Activated CD4-positive, alpha-beta T cell treated with anti-CD3 and anti-CD28 coated beads, Interleukin-2, amount 10 ng/mL, durations not matched to agents 7 days and 5 days (primary cell): ENCODE data around the gene PLEKHA4. TPM values are rescaled to one million over a fixed set of nuclear protein-coding genes. Genes with fewer than 3 reads are reported as not detected.
A peak's percentile ranks its signal among the peaks of the same experiment; 100 is the strongest.
"Not testable (repeated sequence)": the region's sequence is repeated elsewhere in the genome, so short reads cannot be mapped to it uniquely, and the experiment has no call there.

Experiments used
- CTCF ChIA-PET: fragments of 350-600 bp; sonication (Branson Sonifier 250); formaldehyde crosslinking; loops from one replicate; lab custom pipeline; 2021; ENCODE audit warnings: antibody characterized with exemption; lab: Charles Lee
- POLR2A ChIA-PET: fragments of 350-600 bp; sonication (Branson Sonifier 250); formaldehyde crosslinking; loops from one replicate; lab custom pipeline; 2021; ENCODE audit warnings: antibody characterized with exemption; lab: Charles Lee
- DNase-seq: peaks from one replicate; pipeline ENCODE4 v3.0.0-alpha.2; 2020
- H3K27ac Mint-ChIP-seq: one replicate; pipeline ENCODE4 v1.8.0; 2021; ENCODE audit warnings: mild to moderate bottlenecking, moderate library complexity, mixed read lengths
- H3K27me3 Mint-ChIP-seq: one replicate; pipeline ENCODE4 v1.8.0; 2021; ENCODE audit warnings: mixed read lengths
- H3K36me3 Mint-ChIP-seq: one replicate; pipeline ENCODE4 v1.8.0; 2021; ENCODE audit warnings: low read depth, mixed read lengths
- H3K4me1 Mint-ChIP-seq: one replicate; pipeline ENCODE4 v1.8.0; 2021; ENCODE audit warnings: mixed read lengths
- H3K4me3 Mint-ChIP-seq: one replicate; pipeline ENCODE4 v1.8.0; 2021; ENCODE audit warnings: mild to moderate bottlenecking, moderate library complexity, mixed read lengths
- H3K9me3 Mint-ChIP-seq: one replicate; pipeline ENCODE4 v1.8.0; 2021; ENCODE audit warnings: mixed read lengths
- total RNA-seq, 2 experiments: library from RNA; stranded (reverse); gene quantifications; one replicate each; pipeline ENCODE4 v1.2.3, GENCODE V29; 2021

Gene PLEKHA4, protein sequence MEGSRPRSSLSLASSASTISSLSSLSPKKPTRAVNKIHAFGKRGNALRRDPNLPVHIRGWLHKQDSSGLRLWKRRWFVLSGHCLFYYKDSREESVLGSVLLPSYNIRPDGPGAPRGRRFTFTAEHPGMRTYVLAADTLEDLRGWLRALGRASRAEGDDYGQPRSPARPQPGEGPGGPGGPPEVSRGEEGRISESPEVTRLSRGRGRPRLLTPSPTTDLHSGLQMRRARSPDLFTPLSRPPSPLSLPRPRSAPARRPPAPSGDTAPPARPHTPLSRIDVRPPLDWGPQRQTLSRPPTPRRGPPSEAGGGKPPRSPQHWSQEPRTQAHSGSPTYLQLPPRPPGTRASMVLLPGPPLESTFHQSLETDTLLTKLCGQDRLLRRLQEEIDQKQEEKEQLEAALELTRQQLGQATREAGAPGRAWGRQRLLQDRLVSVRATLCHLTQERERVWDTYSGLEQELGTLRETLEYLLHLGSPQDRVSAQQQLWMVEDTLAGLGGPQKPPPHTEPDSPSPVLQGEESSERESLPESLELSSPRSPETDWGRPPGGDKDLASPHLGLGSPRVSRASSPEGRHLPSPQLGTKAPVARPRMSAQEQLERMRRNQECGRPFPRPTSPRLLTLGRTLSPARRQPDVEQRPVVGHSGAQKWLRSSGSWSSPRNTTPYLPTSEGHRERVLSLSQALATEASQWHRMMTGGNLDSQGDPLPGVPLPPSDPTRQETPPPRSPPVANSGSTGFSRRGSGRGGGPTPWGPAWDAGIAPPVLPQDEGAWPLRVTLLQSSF
- 1 to 10 TPM; 3.8 to 4.6 TPM for total RNA-seq

GRCh38 chr19:48868114-48868886 lies at the start of gene PLEKHA4:
Gene PLEKHA4 (minus strand): TSS chr19:48868617. CDS start chr19:48867620, 997 bp downstream.
- POLR2A ChIA-PET, result no interaction called here
- Mint-ChIP-seq H3K4me1 (peaks cover 12% of the 10 kb centered on the region), H3K27me3 (peaks cover 10% of the 10 kb centered on the region), H3K4me3 (no peak within 1 kb of the TSS), H3K27ac (no peak within 1 kb of the TSS), H3K36me3 (peaks cover 4% of the 10 kb centered on the region), H3K9me3 (no peaks in the 10 kb centered on the region)
- CTCF ChIA-PET, result interaction anchor here (1.0 to 1.2 kb wide), 2 partner anchors 26 to 125 kb away, joined by 3 read pairs; partner anchors contain the start of gene RUVBL2
- DNase-seq, result no peak

DNA sequence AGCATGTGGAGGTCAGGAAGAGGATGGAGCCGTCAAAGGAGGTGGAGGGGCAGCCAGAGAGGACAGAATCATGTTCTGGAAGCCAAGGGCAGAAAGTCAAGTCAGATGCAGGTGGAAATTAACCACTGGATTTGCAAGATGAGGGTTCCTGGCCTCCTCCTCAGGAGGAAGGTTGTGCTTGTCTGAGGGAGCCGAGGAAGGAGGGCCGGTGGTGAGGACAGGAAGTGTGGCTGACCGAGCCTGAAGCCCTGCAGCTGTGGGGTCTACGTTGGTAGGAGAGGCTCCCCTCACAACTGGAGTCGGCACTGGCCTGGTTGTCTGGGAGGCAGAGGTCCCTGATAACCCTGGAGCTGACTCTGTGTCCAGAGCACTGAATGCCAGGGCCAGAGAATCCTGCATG lies 49.7 kb upstream of the PLEKHA4 start:
- POLR2A ChIA-PET, result no interaction called here
- Mint-ChIP-seq H3K36me3 (peaks cover 44% of the 10 kb centered on the region), H3K9me3 (no peaks in the 10 kb centered on the region), H3K4me1 (no peaks in the 10 kb centered on the region), H3K27me3 (no peaks in the 10 kb centered on the region), H3K27ac (no peak overlapping the region), H3K4me3 (no peak overlapping the region)
- CTCF ChIA-PET, result interaction anchor here (1.5 kb wide), 1 partner anchor 15 kb away, joined by 4 read pairs; no protein-coding TSS in a partner anchor
- DNase-seq, result no peak

GRCh38 chr19:48915757-48916156 lies 47.3 kb upstream of the PLEKHA4 start:
- POLR2A ChIA-PET, result no interaction called here

GRCh38 chr19:48914181-48914580 lies 45.8 kb upstream of the PLEKHA4 start:
- ChIA-PET POLR2A (no interaction called here), CTCF (interaction anchor here (0.6 kb wide), 1 partner anchor 965 kb away, joined by 4 read pairs; no protein-coding TSS in a partner anchor)
- Mint-ChIP-seq H3K4me1 (no peaks in the 10 kb centered on the region), H3K36me3 (peaks cover 62% of the 10 kb centered on the region), H3K4me3 (no peak overlapping the region), H3K27me3 (no peaks in the 10 kb centered on the region), H3K27ac (no peak overlapping the region), H3K9me3 (no peaks in the 10 kb centered on the region)
- DNase-seq, result no peak

More at GRCh38 chr19:48915757-48916156, 47.3 kb upstream of the PLEKHA4 start:
- no peak overlapping the region for H3K4me3 Mint-ChIP-seq
- H3K4me1 Mint-ChIP-seq, result no peaks in the 10 kb centered on the region
- no peak overlapping the region for H3K27ac Mint-ChIP-seq
- DNase-seq, result no peak
- H3K9me3 Mint-ChIP-seq, result no peaks in the 10 kb centered on the region
- CTCF ChIA-PET, result interaction anchor here (0.9 to 1.6 kb wide), 2 partner anchors 17 to 30 kb away, joined by 3 to 4 read pairs; partner anchors contain the start of gene DHDH
- peaks cover 51% of the 10 kb centered on the region for H3K36me3 Mint-ChIP-seq
- no peaks in the 10 kb centered on the region for H3K27me3 Mint-ChIP-seq

DNA sequence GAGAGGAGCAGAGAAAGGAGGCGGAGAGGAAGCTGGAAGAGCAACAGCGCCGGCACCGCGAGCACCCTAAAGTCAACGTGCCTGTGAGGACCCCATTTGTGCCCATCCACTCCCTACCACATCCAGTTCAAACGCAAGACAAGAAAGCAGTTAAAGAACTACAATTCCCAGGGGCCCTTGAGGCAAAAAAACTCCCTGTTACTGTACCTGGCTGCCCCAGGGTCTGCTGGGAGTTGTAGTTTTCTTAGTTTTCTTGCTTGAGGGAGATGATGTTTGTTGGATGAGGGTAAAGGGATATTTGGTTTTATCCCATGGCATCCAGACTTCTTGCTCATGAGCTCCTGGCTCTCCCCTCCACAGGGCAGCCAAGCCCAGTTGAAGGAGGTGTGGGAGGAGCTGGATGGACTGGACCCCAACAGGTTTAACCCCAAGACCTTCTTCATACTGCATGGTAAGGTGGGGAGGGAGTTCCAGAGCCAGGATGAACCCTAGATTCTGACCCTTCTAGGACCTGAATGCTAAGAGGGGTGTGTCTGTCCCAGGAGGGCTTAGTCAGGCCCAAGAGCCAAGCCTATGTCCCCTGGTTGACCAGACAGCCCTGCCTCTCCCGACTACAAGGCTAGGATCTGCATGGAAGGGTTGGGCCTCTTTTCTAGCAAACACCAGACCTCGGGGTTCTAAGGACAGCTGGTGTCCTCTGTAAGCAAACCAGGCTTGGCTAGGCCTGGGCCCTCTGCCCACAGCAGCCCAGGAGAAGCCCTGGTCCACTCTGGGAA lies 44.9 kb upstream of the PLEKHA4 start:
- no peaks in the 10 kb centered on the region for H3K27me3 Mint-ChIP-seq
- peaks cover 61% of the 10 kb centered on the region for H3K36me3 Mint-ChIP-seq
- H3K4me1 Mint-ChIP-seq, result no peaks in the 10 kb centered on the region
- no peak overlapping the region for H3K4me3 Mint-ChIP-seq
- DNase-seq, result peak; percentile 34
- H3K9me3 Mint-ChIP-seq, result no peaks in the 10 kb centered on the region
- H3K27ac Mint-ChIP-seq, result no peak overlapping the region
- ChIA-PET POLR2A (no interaction called here), CTCF (interaction anchor here (0.6 kb wide), 1 partner anchor 12 kb away, joined by 5 read pairs; no protein-coding TSS in a partner anchor)

GRCh38 chr19:48910803-48911202 lies 42.4 kb upstream of the PLEKHA4 start:
- Mint-ChIP-seq H3K27me3 (no peaks in the 10 kb centered on the region), H3K36me3 (peaks cover 61% of the 10 kb centered on the region), H3K9me3 (no peaks in the 10 kb centered on the region), H3K4me1 (peaks cover 2% of the 10 kb centered on the region), H3K27ac (no peak overlapping the region), H3K4me3 (no peak overlapping the region)
- no peak for DNase-seq
- ChIA-PET CTCF (interaction anchor here (0.6 to 0.8 kb wide), 3 partner anchors 9 to 547 kb away, joined by 3 read pairs; no protein-coding TSS in a partner anchor), POLR2A (no interaction called here)

- H3K9me3 Mint-ChIP-seq, H3K27me3 Mint-ChIP-seq, POLR2A ChIA-PET: not testable (repeated sequence)
Measured at GRCh38 chr19:48909424-48910077, 41.1 kb upstream of the PLEKHA4 start.

DNA sequence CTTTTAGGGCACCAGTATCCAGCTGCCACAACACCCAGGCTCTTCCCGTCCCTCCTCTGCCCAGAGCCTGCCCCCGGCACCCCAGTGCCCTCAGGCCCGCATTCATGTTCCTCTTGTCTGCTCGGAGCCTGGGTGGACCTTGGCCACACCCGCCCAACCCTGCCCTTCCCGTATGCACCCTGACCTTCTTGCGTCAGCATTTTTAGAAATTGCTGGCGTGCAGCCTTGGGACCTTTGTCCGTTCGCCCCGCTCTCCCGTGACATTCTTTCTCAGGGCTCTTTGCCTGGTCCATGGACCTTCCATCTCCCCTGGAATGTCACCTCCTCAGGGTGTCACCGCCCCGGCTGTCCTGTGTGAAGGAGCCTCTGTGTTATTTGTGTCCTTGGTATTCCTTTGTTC lies 39.3 kb upstream of the PLEKHA4 start:
- Mint-ChIP-seq H3K27ac (no peak overlapping the region), H3K36me3 (peaks cover 60% of the 10 kb centered on the region), H3K9me3 (no peaks in the 10 kb centered on the region), H3K27me3 (no peaks in the 10 kb centered on the region), H3K4me3 (no peak overlapping the region), H3K4me1 (peaks cover 13% of the 10 kb centered on the region)
- CTCF ChIA-PET, result no interaction called here
- POLR2A ChIA-PET, result no interaction called here
- DNase-seq, result no peak

More at GRCh38 chr19:48909424-48910077, 41.1 kb upstream of the PLEKHA4 start:
- H3K4me3 Mint-ChIP-seq, H3K4me1 Mint-ChIP-seq, DNase-seq, H3K27ac Mint-ChIP-seq: not testable (repeated sequence)
- peaks cover 67% of the 10 kb centered on the region for H3K36me3 Mint-ChIP-seq
- CTCF ChIA-PET, result interaction anchor here (0.7 to 1.1 kb wide), 2 partner anchors 50 to 90 kb away, joined by 3 read pairs; no protein-coding TSS in a partner anchor

DNA sequence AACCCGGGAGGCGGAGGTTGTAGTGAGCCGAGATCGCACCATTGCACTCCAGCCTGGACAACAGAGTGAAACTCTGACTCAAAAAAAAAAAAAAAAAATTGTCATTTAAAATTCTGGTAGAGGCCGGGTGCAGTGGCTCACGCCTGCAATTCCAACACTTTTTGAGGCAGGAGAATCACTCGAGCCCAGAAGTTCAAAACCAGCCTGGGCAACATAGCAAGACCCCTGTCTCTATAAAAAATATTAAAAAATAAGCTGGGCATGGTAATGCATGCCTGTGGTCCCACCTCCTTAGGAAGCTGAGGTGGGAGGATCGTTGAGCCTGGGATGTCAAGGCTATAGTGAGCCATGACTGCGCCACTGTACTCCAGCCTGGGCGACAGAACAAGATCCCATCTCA lies 37.9 kb upstream of the PLEKHA4 start:
- no peaks in the 10 kb centered on the region for H3K27me3 Mint-ChIP-seq
- CTCF ChIA-PET, result interaction anchor here (0.6 to 1.3 kb wide), 3 partner anchors 10 to 332 kb away, joined by 3 to 4 read pairs (median 3); no protein-coding TSS in a partner anchor

DNA sequence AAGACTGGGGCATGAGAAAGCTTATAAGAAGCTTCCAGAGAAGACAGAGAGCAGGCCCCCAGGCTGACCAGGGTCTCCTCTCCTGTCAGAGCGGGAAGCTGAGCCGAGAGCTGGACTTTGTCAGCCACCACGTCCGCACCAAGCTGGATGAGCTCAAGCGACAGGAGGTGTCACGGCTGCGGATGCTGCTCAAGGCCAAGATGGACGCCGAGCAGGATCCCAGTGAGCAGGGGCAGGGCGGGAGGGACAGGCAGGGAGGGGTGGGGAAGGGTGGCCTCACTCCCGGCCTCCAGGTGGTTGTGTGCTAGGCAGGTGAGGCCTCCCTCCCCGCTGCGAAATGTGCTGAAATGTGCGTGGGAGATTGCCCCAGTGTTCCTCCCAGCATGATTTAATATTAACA lies 37.2 kb upstream of the PLEKHA4 start:
- H3K27me3 Mint-ChIP-seq, result no peaks in the 10 kb centered on the region
- no peaks in the 10 kb centered on the region for H3K9me3 Mint-ChIP-seq
- H3K4me3 Mint-ChIP-seq, result no peak overlapping the region
- H3K4me1 Mint-ChIP-seq, result peaks cover 29% of the 10 kb centered on the region
- ChIA-PET CTCF (interaction anchor here (1.2 to 1.3 kb wide), 2 partner anchors 19 to 27 kb away, joined by 4 read pairs; partner anchors contain the start of gene DHDH), POLR2A (no interaction called here)
- no peak overlapping the region for H3K27ac Mint-ChIP-seq
- no peak for DNase-seq
- peaks cover 63% of the 10 kb centered on the region for H3K36me3 Mint-ChIP-seq

More for the DNA sequence above, 37.9 kb upstream of the PLEKHA4 start:
- H3K36me3 Mint-ChIP-seq, result peaks cover 63% of the 10 kb centered on the region
- H3K9me3 Mint-ChIP-seq, result no peaks in the 10 kb centered on the region
- H3K4me1 Mint-ChIP-seq, result peaks cover 24% of the 10 kb centered on the region
- H3K27ac Mint-ChIP-seq, result no peak overlapping the region
- H3K4me3 Mint-ChIP-seq, result no peak overlapping the region
- POLR2A ChIA-PET, result no interaction called here
- no peak for DNase-seq

- CTCF ChIA-PET, POLR2A ChIA-PET: not testable (repeated sequence)
Measured at GRCh38 chr19:48903788-48904187, 35.4 kb upstream of the PLEKHA4 start.

More at GRCh38 chr19:48903788-48904187, 35.4 kb upstream of the PLEKHA4 start:
- not testable (repeated sequence) for H3K27me3 Mint-ChIP-seq, H3K4me3 Mint-ChIP-seq, H3K9me3 Mint-ChIP-seq, H3K27ac Mint-ChIP-seq, DNase-seq
- peaks cover 37% of the 10 kb centered on the region for H3K4me1 Mint-ChIP-seq
- peaks cover 53% of the 10 kb centered on the region for H3K36me3 Mint-ChIP-seq
